Measurements from ENCODE around the gene MYOZ3.

The MYOZ3 gene

GRCh38 chr5:150644058-150644457 is 17.0 kb upstream of the MYOZ3 start:
- DNase-seq (ENCODE audit: low spot score), result no peak
- TF ChIP-seq CTCF (IDR thresholded peaks at IDR 0.05; ENCODE audit: extremely low read depth, missing control alignments), result no peak

GRCh38 chr5:150644514-150644913 is 16.5 kb upstream of the MYOZ3 start:
- DNase-seq (ENCODE audit: low spot score), result no peak
- no peak for TF ChIP-seq CTCF (IDR thresholded peaks at IDR 0.05; ENCODE audit: extremely low read depth, missing control alignments)

DNA sequence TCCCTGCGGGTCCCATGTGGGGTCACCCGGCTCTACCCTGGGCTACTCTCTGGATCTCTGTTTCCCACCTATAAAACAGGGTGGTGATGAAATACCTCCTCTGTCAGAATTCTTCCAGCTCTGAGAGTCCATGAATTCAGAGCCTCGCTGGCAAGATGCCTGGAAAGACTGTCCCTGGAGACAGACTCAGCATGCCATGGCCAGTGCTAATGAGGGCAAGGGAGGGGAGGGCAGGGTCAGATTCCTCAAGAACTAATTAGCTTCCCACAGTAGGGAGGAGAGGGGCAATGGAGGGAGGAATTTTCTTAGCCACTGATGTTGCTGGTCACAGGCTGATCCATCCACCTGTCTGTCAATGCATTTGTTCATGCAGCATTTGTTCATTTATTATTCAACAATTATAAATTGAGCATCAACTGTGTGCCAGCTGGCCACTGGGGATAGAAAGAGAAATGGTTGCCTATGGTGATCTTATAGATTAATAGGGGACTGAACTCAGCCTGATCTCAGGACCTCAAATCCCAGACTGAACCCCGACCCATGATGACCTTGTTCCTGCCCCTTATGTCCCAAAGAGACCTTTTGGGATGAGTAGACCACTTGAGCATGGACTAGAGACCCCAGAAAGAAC is 15.9 kb upstream of the MYOZ3 start:
- TF ChIP-seq CTCF (IDR thresholded peaks at IDR 0.05; ENCODE audit: extremely low read depth, missing control alignments), result no peak
- no peak for DNase-seq (ENCODE audit: low spot score)

- TF ChIP-seq CTCF (IDR thresholded peaks at IDR 0.05; ENCODE audit: extremely low read depth, missing control alignments), result no peak
Observed at GRCh38 chr5:150647275-150648251, 13.5 kb upstream of the MYOZ3 start.

GRCh38 chr5:150648294-150649107 is 12.6 kb upstream of the MYOZ3 start:
- DNase-seq (ENCODE audit: low spot score), result no peak
- no peak for TF ChIP-seq CTCF (IDR thresholded peaks at IDR 0.05; ENCODE audit: extremely low read depth, missing control alignments)

More at GRCh38 chr5:150647275-150648251, 13.5 kb upstream of the MYOZ3 start:
- DNase-seq (ENCODE audit: low spot score), result no peak

DNA sequence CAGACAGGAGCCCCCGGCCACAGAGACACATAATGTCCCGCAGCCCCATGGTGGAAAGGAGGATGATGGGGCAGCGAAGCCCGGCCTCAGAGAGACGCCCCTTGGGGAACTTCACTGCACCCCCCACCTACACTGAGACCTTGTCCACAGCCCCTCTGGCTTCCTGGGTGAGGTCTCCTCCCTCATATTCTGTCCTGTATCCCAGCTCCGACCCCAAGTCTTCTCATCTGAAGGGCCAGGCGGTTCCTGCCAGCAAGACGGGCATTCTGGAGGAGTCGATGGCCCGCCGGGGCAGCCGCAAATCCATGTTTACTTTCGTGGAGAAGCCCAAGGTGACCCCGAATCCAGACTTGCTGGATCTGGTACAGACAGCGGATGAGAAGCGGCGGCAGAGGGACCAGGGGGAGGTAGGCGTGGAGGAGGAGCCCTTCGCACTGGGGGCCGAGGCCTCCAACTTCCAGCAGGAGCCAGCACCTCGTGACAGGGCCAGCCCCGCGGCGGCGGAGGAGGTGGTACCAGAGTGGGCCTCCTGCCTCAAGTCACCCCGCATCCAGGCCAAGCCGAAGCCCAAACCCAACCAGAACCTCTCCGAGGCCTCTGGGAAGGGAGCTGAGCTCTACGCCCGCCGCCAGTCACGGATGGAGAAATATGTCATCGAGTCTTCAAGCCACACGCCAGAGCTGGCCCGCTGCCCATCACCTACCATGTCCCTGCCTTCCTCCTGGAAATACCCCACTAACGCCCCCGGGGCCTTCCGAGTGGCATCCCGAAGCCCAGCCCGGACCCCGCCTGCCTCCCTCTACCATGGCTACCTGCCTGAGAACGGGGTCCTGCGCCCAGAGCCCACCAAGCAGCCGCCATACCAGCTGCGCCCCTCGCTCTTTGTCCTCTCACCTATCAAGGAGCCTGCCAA is 11.7 kb upstream of the MYOZ3 start:
- no peak for DNase-seq (ENCODE audit: low spot score)
- no peak for TF ChIP-seq CTCF (IDR thresholded peaks at IDR 0.05; ENCODE audit: extremely low read depth, missing control alignments)

Data from GM20000 (cell line).